ENCODE results near the gene RMRP. TPM values are rescaled to one million over a fixed set of nuclear protein-coding genes. Genes with fewer than 3 reads are reported as not detected.

The RMRP gene
- total and polyA plus RNA-seq, 9 of the 15 experiments (the other 6 are each of a cell fraction or from before 2014, with no cell fraction given), result 75.7 to 89,974 (median 13,378) TPM; not detected in 3

- H3K4me1 ChIP-seq (replicated peaks in 1 of 2; ENCODE audit: control insufficient read depth in 2 of 2, insufficient read depth in 2 of 2, low read length in 2 of 2), result peaks cover 24 to 34% of the 10 kb centered on the region in 2 experiments
- POLR2A ChIA-PET, result interaction anchor here (0.6 to 0.7 kb wide), 3 partner anchors 13 to 807 kb away, joined by 3 read pairs; no protein-coding TSS in a partner anchor
- TF ChIP-seq, protein P1, sequence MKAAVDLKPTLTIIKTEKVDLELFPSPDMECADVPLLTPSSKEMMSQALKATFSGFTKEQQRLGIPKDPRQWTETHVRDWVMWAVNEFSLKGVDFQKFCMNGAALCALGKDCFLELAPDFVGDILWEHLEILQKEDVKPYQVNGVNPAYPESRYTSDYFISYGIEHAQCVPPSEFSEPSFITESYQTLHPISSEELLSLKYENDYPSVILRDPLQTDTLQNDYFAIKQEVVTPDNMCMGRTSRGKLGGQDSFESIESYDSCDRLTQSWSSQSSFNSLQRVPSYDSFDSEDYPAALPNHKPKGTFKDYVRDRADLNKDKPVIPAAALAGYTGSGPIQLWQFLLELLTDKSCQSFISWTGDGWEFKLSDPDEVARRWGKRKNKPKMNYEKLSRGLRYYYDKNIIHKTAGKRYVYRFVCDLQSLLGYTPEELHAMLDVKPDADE (conservative IDR thresholded peaks at IDR 0.05; ENCODE audit: control insufficient read depth, low read depth, low read length), result no peak
- TF ChIP-seq MAFK (IDR thresholded peaks at IDR 0.05; ENCODE audit: low read length), result peak; percentile 55; the same call in 1 of the 2 replicates
- TF ChIP-seq ZBTB9 (CRISPR knock-in tag; IDR thresholded peaks at IDR 0.05), result no peak
- peak; percentile 88 for TF ChIP-seq ZNF316 (IDR thresholded peaks at IDR 0.05)
- peak; percentile 43 for TF ChIP-seq FOSL1 (tag; conservative IDR thresholded peaks at IDR 0.05)
- no peak for TF ChIP-seq ETV1 (tag; conservative IDR thresholded peaks at IDR 0.05; ENCODE audit: low read depth)
- no peak for TF ChIP-seq CEBPG (CRISPR knock-in tag; IDR thresholded peaks at IDR 0.05)
- TF ChIP-seq CEBPG (tag; conservative IDR thresholded peaks at IDR 0.05 in 1 of 2, IDR thresholded peaks at IDR 0.05 in 1 of 2), result peak in 1 of 2 experiments; percentile 64; a peak in 1 of 4 replicates
- TF ChIP-seq MYC (IDR thresholded peaks at IDR 0.05; ENCODE audit: low read depth, low read length), result no peak
- TF ChIP-seq MYC (CRISPR knock-in tag; IDR thresholded peaks at IDR 0.05; ENCODE audit: borderline replicate concordance, low read depth), result no peak
- peak; percentile 52; the same call in 1 of the 2 replicates for TF ChIP-seq MAFF (IDR thresholded peaks at IDR 0.05; ENCODE audit: low read length)
- TF ChIP-seq, protein P2, sequence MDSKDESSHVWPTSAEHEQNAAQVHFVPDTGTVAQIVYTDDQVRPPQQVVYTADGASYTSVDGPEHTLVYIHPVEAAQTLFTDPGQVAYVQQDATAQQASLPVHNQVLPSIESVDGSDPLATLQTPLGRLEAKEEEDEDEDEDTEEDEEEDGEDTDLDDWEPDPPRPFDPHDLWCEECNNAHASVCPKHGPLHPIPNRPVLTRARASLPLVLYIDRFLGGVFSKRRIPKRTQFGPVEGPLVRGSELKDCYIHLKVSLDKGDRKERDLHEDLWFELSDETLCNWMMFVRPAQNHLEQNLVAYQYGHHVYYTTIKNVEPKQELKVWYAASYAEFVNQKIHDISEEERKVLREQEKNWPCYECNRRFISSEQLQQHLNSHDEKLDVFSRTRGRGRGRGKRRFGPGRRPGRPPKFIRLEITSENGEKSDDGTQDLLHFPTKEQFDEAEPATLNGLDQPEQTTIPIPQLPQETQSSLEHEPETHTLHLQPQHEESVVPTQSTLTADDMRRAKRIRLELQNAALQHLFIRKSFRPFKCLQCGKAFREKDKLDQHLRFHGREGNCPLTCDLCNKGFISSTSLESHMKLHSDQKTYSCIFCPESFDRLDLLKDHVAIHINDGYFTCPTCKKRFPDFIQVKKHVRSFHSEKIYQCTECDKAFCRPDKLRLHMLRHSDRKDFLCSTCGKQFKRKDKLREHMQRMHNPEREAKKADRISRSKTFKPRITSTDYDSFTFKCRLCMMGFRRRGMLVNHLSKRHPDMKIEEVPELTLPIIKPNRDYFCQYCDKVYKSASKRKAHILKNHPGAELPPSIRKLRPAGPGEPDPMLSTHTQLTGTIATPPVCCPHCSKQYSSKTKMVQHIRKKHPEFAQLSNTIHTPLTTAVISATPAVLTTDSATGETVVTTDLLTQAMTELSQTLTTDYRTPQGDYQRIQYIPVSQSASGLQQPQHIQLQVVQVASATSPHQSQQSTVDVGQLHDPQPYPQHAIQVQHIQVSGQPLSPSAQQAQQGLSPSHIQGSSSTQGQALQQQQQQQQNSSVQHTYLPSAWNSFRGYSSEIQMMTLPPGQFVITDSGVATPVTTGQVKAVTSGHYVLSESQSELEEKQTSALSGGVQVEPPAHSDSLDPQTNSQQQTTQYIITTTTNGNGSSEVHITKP (IDR thresholded peaks at IDR 0.05; ENCODE audit: partially characterized antibody), result peak; percentile 60
- TF ChIP-seq, protein P3, sequence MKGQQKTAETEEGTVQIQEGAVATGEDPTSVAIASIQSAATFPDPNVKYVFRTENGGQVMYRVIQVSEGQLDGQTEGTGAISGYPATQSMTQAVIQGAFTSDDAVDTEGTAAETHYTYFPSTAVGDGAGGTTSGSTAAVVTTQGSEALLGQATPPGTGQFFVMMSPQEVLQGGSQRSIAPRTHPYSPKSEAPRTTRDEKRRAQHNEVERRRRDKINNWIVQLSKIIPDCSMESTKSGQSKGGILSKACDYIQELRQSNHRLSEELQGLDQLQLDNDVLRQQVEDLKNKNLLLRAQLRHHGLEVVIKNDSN (CRISPR knock-in tag; IDR thresholded peaks at IDR 0.05), result no peak
- TF ChIP-seq RAD21 (CRISPR knock-in tag; conservative IDR thresholded peaks at IDR 0.05 in 1 of 2, IDR thresholded peaks at IDR 0.05 in 1 of 2), result no peak
Observed at GRCh38 chr9:35651956-35652828, 5.6 kb downstream of the RMRP start.

More at GRCh38 chr9:35651956-35652828, 5.6 kb downstream of the RMRP start:
- Histone ChIP-seq H4K20me1 (replicated peaks; ENCODE audit: control insufficient read depth, insufficient read depth, low read length) (no peaks in the 10 kb centered on the region), H2AFZ (ENCODE audit: low read depth, low read length) (no peak overlapping the region), H3K4me3 (no peak overlapping the region), H3K36me3 (ENCODE audit: control insufficient read depth, insufficient read depth, low read length) (no peaks in the 10 kb centered on the region), H3K27me3 (ENCODE audit: control insufficient read depth in 2 of 2, insufficient read depth in 2 of 2, low read length in 2 of 2) (no peaks in the 10 kb centered on the region), H3K9ac (ENCODE audit: insufficient read depth in 1 of 2, low read depth in 2 of 2, low read length in 2 of 2) (no peak overlapping the region), H3K9me3 (replicated peaks; ENCODE audit: control insufficient read depth, insufficient read depth, low read depth, low read length) (no peaks in the 10 kb centered on the region), H3K27ac (ENCODE audit: extremely low read depth, low read depth, low read length) (no peak overlapping the region), H3K4me2 (ENCODE audit: insufficient read depth, low read length) (no peak overlapping the region), H3K79me2 (ENCODE audit: control insufficient read depth, insufficient read depth, low read length) (no peaks in the 10 kb centered on the region), H3K9me1 (ENCODE audit: control insufficient read depth, insufficient read depth, low read length) (no peaks in the 10 kb centered on the region)
- 54% methylated on average over 5 of the region's 7 CpGs for WGBS (ENCODE audit: insufficient coverage, low coverage, missing lambda C conversion rate)
- in situ Hi-C loops (cut with MboI) (no loop called here), intact Hi-C loops (cut with micrococcal nuclease) (no loop called here)
- no TSS peak for BruUV-seq (replicated peaks)
- ATAC-seq (no peak), DNase-seq (ENCODE audit: extremely low read depth in 1 of 4, low spot score in 3 of 4) (no peak), FAIRE-seq (no peak)
- CTCF ChIA-PET (ENCODE audit: low intra/inter-chr PET ratio), result no interaction called here
